GM21423 (cell line): ENCODE measurements around the gene XPO6.

ENCODE experiments used
- ATAC-seq: cut with Tn5 transposase; IDR thresholded peaks from one replicate; pipeline ENCODE4 v1.9.1; 2021; ENCODE audit warnings: mild to moderate bottlenecking, moderate library complexity; ENCODE audit not compliant: unreplicated experiment

Gene XPO6

DNA sequence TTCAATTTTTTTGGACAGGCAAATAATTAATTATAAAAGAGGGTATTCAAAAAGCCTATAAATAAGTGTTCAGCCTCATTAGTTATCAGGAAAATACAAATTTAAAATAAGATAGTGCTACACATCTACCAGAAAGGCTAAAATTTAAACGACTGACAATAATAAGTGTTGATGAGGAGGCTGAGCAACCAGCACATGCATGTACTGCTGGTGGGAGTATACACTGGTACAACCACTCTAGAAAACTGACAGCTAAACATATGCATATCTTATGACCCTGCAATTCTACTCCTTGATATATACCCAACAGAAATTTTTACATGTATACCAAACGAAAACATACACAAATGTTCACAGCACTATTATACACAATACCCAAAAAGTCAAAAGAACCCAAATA lies 27.1 kb downstream of the XPO6 start:
- no peak for ATAC-seq

DNA sequence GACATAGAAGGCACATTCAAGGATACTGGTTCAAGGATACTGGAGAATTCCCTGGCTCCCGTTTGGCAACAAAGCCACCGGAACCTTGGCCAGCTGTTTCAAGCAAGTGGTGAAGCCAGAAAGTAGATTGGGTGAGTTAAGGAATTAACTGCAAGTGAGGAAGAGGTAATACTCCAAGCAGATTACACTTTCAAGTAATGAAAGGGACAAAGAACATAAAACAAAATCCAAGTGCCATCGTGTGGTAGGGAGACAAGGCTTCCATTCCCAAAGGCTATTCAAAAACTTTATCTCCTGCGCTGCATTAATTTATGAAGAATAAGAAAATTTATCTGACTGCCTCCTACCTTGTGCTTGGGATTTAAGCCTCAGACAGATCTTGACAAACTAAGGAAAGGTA lies 27.8 kb downstream of the XPO6 start:
- ATAC-seq, result no peak

- no peak for ATAC-seq
Measured at GRCh38 chr16:28183484-28183883, 28.3 kb downstream of the XPO6 start.

- no peak for ATAC-seq
Measured at GRCh38 chr16:28182801-28183200, 29.0 kb downstream of the XPO6 start.

DNA sequence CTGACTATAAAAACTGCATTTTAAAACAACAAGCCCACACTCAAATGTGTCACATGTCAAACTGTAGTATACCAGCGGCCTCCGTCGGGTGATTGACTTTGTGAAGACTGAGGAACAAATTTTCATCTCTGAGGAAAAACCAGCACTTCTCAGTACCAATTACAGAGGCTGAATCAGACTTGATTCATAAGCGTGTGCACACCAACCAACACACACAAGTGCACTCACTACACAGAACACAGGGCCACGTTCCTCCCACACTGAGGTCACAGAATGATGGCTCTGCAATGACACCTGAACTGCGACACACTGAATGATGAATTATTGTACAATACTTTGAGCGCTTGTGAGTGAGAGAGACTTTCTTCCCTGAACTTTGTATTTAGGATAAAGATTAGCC lies 29.6 kb downstream of the XPO6 start:
- ATAC-seq, result no peak

GRCh38 chr16:28181515-28181914 lies 30.2 kb downstream of the XPO6 start:
- ATAC-seq, result no peak

DNA sequence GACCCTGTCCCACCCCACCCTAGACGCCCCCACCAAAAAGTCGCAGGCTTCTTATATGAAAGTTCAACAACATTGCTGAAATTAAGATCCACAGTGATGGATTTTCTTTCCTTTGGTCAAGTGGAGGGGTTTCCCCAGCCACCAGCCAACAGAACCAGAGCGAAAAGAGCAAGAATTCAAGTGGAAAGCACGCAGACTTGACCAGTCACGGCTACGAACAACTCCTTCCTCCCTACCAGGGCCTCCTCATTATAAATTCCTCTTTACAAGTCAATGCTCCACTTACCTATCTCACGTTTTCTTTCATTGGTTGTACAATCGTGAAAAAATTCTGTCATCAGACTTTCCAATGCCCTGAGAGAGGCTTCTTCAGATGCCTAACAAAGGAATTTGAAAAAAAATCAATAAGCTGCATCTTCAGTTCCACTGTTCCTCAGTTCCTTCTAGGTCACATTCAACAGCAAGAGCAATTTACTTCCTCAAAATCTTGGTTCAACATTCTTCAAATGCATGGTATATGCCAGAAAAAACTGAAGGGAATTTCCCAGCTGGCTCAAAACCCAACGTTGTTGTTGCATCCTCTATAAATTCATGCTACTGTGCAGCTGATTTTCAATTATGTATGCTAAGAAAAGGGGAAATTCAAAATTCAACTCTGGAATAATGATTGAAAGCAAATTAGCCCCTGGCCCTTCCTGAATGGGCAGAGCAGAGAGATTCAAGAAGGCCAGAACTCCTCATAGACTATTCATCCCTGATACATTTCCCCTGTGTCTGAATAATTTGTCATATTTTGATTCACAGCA lies 30.9 kb downstream of the XPO6 start:
- no peak for ATAC-seq

DNA sequence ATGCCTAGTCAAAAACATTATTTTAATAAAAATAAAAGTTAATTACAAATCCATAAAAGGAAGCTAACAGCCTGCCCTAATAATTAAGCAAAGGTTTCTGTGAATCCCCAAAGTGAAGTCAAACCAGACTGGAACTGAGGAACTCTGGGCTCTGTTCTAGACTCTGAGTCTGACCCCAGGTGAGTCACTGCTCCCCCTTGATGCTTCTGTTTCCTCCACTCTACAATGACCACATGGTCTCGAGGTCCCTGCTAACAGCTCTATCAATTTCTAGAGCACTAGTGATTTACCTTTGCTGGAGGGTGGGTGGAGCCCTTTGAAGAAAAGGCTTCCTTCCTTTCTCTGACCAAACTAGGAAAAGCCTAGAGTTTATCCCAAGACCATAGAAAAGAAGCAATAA lies 32.4 kb downstream of the XPO6 start:
- no peak for ATAC-seq

DNA sequence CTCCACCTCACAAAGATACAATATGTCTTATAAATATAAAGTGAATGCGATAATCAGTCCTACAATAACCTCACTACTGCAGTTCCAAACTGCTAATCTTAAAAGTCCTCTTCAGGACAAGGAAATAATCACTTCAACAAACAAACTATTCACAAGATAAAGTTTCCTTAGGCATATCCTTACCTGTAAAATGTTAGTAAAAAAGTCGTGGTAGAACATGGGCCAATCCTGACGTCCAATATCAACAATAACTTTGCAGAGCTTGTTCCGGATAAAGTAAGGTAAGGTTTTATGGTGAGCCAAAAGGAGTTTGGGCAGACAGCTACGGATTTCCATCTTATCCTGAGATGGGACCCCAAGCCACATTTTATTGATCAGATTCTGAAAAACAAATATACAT lies 36.0 kb downstream of the XPO6 start:
- no peak for ATAC-seq

- no peak for ATAC-seq
Measured at GRCh38 chr16:28172336-28172735, 39.4 kb downstream of the XPO6 start.

- ATAC-seq, result no peak
Measured at GRCh38 chr16:28171816-28172215, 39.9 kb downstream of the XPO6 start.

DNA sequence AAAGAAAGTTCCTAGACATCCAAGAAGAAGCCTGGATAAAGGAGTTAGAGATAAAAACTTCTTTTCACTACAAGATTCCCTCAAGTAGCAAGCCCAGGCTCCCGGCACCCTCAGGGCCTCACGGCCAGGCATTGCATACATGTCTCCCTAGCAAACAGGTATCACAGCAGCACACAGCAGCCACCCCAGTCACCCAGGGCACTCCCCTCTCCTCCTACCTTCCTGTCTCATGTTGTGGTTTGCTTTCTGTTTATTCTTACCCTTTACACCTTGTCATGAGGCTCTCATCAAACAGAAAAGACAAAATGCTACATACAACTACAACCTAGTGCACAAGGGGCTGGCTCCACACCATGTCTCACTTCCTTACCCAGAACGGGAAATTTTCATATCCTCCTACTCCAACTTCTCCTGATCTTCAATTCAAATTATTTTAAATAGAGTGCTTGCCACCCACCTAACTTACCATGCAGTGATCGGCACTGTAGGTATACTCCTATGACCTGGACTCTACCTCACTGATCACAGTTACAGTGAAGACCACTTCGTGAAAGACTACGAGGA lies 42.7 kb downstream of the XPO6 start:
- no peak for ATAC-seq

- ATAC-seq, result no peak
Measured at GRCh38 chr16:28167730-28168129, 44.0 kb downstream of the XPO6 start.

- ATAC-seq, result no peak
Measured at GRCh38 chr16:28167221-28167620, 44.5 kb downstream of the XPO6 start.

- ATAC-seq, result no peak
Measured at GRCh38 chr16:28166394-28167208, 45.2 kb downstream of the XPO6 start.

DNA sequence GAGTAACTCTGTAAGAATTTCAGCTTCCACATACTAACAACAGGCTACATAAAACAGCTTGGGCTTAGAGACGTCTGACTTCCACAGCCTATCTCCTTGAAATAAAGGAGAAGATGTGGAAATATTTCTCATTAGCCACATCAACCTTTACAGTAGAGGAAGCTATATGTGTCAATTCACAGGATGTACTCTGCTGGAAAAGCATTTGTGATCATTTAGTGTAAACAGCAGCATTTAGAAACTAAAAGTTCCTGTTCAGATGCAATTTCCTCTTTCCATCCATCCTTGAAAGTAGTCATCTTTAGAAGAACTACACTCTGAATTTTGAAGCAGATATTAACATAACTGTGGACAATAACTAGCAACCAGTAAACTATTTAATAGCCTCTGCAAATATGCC lies 46.2 kb downstream of the XPO6 start:
- ATAC-seq, result no peak

DNA sequence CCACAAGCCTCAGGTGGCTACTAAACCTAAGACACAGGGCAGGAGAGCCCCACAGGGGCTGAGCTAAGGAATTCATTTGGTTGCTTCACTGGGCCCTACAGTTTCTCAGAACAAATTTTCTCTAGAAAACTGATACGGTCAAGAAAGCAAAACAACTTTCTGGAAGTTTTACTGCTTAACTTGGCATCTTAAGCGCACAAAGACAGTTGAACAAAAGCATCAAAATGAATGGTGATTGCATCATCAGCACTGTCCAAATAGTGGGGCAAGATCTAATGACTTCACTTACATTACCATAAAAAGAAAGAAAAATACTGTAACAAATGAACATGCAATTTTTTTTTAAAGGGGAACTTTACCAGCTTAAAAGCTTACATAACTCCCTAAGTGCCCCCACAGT lies 47.6 kb downstream of the XPO6 start:
- ATAC-seq, result no peak

- no peak for ATAC-seq
Measured at GRCh38 chr16:28163699-28164098, 48.1 kb downstream of the XPO6 start.

DNA sequence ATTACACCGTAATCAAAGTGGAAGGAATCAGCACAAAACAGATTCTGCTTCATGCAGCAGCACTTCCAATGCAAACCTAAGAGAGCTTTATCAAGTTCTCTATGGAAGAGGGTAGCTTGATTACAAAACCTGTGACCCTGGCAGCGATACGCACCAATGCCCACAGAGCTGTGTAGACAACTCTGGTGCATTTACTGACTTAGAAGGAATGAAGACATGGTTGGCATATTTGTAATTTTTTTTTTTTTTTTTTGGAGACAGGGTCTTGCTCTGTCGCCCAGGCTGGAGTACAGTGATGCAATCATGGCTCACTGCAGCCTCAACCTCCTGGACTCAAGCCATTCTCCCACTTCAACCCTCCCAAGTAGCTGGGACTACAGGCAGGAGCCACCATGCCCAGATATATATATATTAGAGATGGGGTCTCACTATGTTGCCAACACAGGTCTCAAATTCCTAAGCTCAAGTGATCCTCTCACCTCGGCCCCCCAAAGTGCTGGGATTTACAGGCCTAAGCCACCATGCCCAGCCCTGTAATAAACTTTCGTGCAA lies 49.4 kb downstream of the XPO6 start:
- ATAC-seq, result no peak

DNA sequence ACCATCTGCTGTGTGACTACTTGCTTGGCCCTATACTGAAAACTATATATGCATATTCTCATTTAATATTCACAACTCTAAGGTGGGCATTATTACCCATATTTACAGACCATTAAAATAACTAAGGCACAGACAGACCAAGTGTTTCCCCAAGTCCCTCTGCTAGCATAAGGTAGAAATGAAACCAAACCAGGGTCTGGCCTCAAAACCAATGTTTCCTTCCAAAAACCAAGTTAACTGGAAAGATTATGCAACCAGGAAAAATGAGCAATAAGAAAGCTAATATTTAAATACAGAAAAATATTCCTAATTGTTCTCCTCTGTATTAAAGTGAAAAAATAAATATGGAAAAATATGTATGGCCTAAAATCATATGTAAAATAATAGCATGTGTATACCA lies 50.1 kb downstream of the XPO6 start:
- ATAC-seq, result no peak

DNA sequence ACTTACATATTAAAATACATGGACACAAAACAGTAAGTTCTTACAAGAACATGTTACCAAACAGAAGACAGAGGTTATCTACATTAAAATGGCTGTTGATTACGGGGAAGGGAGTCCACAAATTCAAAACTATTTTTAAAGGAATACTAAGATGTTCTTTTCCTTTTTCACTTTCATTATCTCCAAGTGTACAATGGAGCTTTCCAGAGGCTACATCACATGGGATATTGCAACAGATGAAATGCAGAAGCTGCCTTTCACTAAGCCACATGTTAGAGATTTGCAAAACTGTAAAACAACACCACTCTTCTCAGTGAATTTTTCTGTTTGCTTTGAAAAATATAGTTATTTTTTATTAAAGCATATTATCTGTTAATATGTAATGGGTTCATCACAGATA lies 53.6 kb downstream of the XPO6 start:
- ATAC-seq, result no peak
